NCI-H748 (cell line): ENCODE data around the gene SLC6A1.

Experiments
- DNase-seq: peaks from one replicate; lab custom pipeline; 2025; ENCODE audit not compliant: unreplicated experiment; lab: John Stamatoyannopoulos, UW

Gene SLC6A1

DNA sequence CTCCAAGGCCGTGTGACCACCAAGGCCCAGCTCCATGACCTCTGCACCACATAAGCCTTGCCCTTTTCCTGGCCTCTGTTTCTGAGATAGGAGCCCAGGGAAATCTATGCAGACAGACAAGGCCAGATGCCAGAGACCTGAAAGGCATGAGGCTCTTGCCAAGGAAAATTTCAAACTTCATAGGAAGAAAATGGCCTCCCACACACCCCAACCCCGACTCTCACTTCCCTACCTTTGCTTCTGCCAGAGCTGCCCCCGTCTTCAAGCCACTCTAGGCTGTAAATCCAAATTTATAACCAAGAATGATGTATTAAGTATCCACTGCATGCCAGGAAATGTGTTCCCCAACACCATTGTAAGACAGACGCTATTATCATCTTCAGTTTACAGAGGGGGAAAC is 96.3 kb downstream of the SLC6A1 start:
- DNase-seq = no peak
